ENCODE measurements around the gene RALGPS1. TPM values are rescaled to one million over a fixed set of nuclear protein-coding genes. Genes with fewer than 3 reads are reported as not detected.

Gene RALGPS1
- total RNA-seq (22.1 and 22.4 TPM in 2 replicates), polyA plus RNA-seq (13.1 and 17.0 TPM in 2 replicates)

GRCh38 chr9:126914458-126915280 is at the start of gene RALGPS1:
TSS of gene RALGPS1 (plus strand) at chr9:126914782. CDS start at chr9:126962290, 47,508 bp downstream.
- 1% methylated on average over 49 of the region's 105 CpGs for WGBS (ENCODE audit: low lambda C conversion rate, missing lambda C conversion rate)

GRCh38 chr9:126869368-126869767 is 45.2 kb upstream of the RALGPS1 start:
- Histone ChIP-seq H3K27me3 (no peaks in the 10 kb centered on the region), H3K27ac (no peak overlapping the region), H4K20me1 (ENCODE audit: insufficient read depth, poor library complexity, severe bottlenecking) (peaks cover 37% of the 10 kb centered on the region), H3K36me3 (replicated peaks; ENCODE audit: insufficient read depth, low read depth) (no peaks in the 10 kb centered on the region), H3K4me3 (no peak overlapping the region), H3K79me2 (peaks cover 97% of the 10 kb centered on the region), H2AFZ (no peak overlapping the region), H3K4me2 (no peak overlapping the region), H3K4me1 (ENCODE audit: insufficient read depth) (peaks cover 4% of the 10 kb centered on the region), H3K9me3 (ENCODE audit: low read depth) (no peaks in the 10 kb centered on the region), H3K9me2 (replicated peaks; ENCODE audit: insufficient read depth) (no peaks in the 10 kb centered on the region)
- TF ChIP-seq EZH2phosphoT487 (IDR thresholded peaks at IDR 0.05; ENCODE audit: low read depth, severe bottlenecking, unreplicated experiment) (no peak), EZH2 (IDR thresholded peaks at IDR 0.05; ENCODE audit: borderline replicate concordance) (no peak), CTCF (IDR thresholded peaks at IDR 0.05; ENCODE audit: poor library complexity) (no peak)
- no peak for DNase-seq (ENCODE audit: low spot score)
- WGBS (ENCODE audit: low lambda C conversion rate, missing lambda C conversion rate): 91% methylated on average over 7 of the region's 7 CpGs

More at GRCh38 chr9:126914458-126915280, at the start of gene RALGPS1:
- no peaks in the 10 kb centered on the region for H3K27me3 ChIP-seq
- DNase-seq (ENCODE audit: low spot score): peak; percentile 98
- no peaks in the 10 kb centered on the region for H4K20me1 ChIP-seq (ENCODE audit: insufficient read depth, poor library complexity, severe bottlenecking)
- H3K9me3 ChIP-seq (ENCODE audit: low read depth): no peaks in the 10 kb centered on the region
- H3K4me2 ChIP-seq: peak within 1 kb of the TSS; percentile 92
- H3K9me2 ChIP-seq (replicated peaks; ENCODE audit: insufficient read depth): no peaks in the 10 kb centered on the region
- H3K4me1 ChIP-seq (ENCODE audit: insufficient read depth): peaks cover 6% of the 10 kb centered on the region
- TF ChIP-seq EZH2phosphoT487 (IDR thresholded peaks at IDR 0.05; ENCODE audit: low read depth, severe bottlenecking, unreplicated experiment) (no peak), CTCF (IDR thresholded peaks at IDR 0.05; ENCODE audit: poor library complexity) (no peak), EZH2 (IDR thresholded peaks at IDR 0.05; ENCODE audit: borderline replicate concordance) (no peak)
- H3K36me3 ChIP-seq (replicated peaks; ENCODE audit: insufficient read depth, low read depth): no peaks in the 10 kb centered on the region
- H2AFZ ChIP-seq: peak within 1 kb of the TSS; percentile 51
- peak within 1 kb of the TSS; percentile 54 for H3K4me3 ChIP-seq
- H3K79me2 ChIP-seq: peaks cover 30% of the 10 kb centered on the region
- H3K27ac ChIP-seq: peak within 1 kb of the TSS; percentile 91

GRCh38 chr9:126872516-126872915 is 42.1 kb upstream of the RALGPS1 start:
- no peak for DNase-seq (ENCODE audit: low spot score)
- Histone ChIP-seq H3K27ac (peak overlapping the region; percentile 60), H3K4me3 (no peak overlapping the region), H3K79me2 (peaks cover 93% of the 10 kb centered on the region), H3K27me3 (no peaks in the 10 kb centered on the region), H3K4me1 (ENCODE audit: insufficient read depth) (peaks cover 4% of the 10 kb centered on the region), H3K9me2 (replicated peaks; ENCODE audit: insufficient read depth) (no peaks in the 10 kb centered on the region), H3K36me3 (replicated peaks; ENCODE audit: insufficient read depth, low read depth) (no peaks in the 10 kb centered on the region), H4K20me1 (ENCODE audit: insufficient read depth, poor library complexity, severe bottlenecking) (peaks cover 51% of the 10 kb centered on the region), H3K4me2 (no peak overlapping the region), H3K9me3 (ENCODE audit: low read depth) (no peaks in the 10 kb centered on the region), H2AFZ (no peak overlapping the region)
- WGBS (ENCODE audit: low lambda C conversion rate, missing lambda C conversion rate): 71% methylated on average over 4 of the region's 4 CpGs
- TF ChIP-seq CTCF (IDR thresholded peaks at IDR 0.05; ENCODE audit: poor library complexity) (no peak), EZH2phosphoT487 (IDR thresholded peaks at IDR 0.05; ENCODE audit: low read depth, severe bottlenecking, unreplicated experiment) (no peak), EZH2 (IDR thresholded peaks at IDR 0.05; ENCODE audit: borderline replicate concordance) (no peak)
